Aorta (tissue), 5 donors: ENCODE results near the gene OSBPL3. TPM values are rescaled to one million over a fixed set of nuclear protein-coding genes. Genes with fewer than 3 reads are reported as not detected.
A peak's percentile ranks its signal among the peaks of the same experiment; 100 is the strongest.

ENCODE experiments used
- ATAC-seq: fragments of 200-7000 bp; cut with Tn5 transposase; one replicate; pipeline ENCODE4 v1.9.1; 2022; ENCODE audit warnings: moderate library complexity; ENCODE audit not compliant: low FRiP score
- DNase-seq, 2 donors: peaks; one replicate each; pipeline ENCODE4 v3.0.0-alpha.2; 2020
- H3K27ac ChIP-seq, 2 donors: one replicate each; pipeline ENCODE4 v1.5.1; 2013; ENCODE audit warnings: low read length in 2 of 2, mild to moderate bottlenecking in 2 of 2, moderate library complexity in 2 of 2, control low read depth in 1 of 2, inconsistent platforms in 1 of 2, low read depth in 1 of 2
- H3K27me3 ChIP-seq, 2 donors: one replicate each; pipeline ENCODE4 v1.6.1; 2013; ENCODE audit warnings: control low read depth in 1 of 2, low read length in 1 of 2, mild to moderate bottlenecking in 1 of 2, moderate library complexity in 1 of 2; ENCODE audit not compliant: insufficient read depth in 2 of 2, control insufficient read depth in 1 of 2
- H3K36me3 ChIP-seq, 2 donors: one replicate each; pipeline ENCODE4 v1.6.1; 2013; ENCODE audit warnings: control low read depth in 1 of 2, low read length in 1 of 2, mild to moderate bottlenecking in 1 of 2; ENCODE audit not compliant: insufficient read depth in 2 of 2, control insufficient read depth in 1 of 2
- H3K4me1 ChIP-seq, 2 donors: one replicate each; pipeline ENCODE4 v1.6.1; 2013; ENCODE audit warnings: low read length in 2 of 2, control low read depth in 1 of 2, mild to moderate bottlenecking in 1 of 2, moderate library complexity in 1 of 2; ENCODE audit not compliant: insufficient read depth in 2 of 2, control insufficient read depth in 1 of 2
- H3K4me3 ChIP-seq, 2 donors: one replicate each; pipeline ENCODE4 v1.5.1; 2013; ENCODE audit warnings: low read length in 2 of 2, control low read depth in 1 of 2, mild to moderate bottlenecking in 1 of 2
- H3K9me3 ChIP-seq: one replicate; pipeline ENCODE4 v1.6.1; 2013; ENCODE audit warnings: mild to moderate bottlenecking, low read length; ENCODE audit not compliant: control insufficient read depth
- WGBS, 2 donors: extraction: QIAGEN DNeasy Blood & Tissue Kit; methylation state at CpG; one replicate each; pipeline ENCODE4 v1.1.7; 2013; 5-methylcytosine and 5-hydroxymethylcytosine counted together
- intact Hi-C, 2 donors: fragments of 100-400 bp; cut with DNase I; formaldehyde crosslinking; loops; one replicate each; pipeline versions ENCODE4 v1.14.2 to v1.15.0; 2022
- polyA plus RNA-seq, 2 donors: library from polyadenylated mRNA; stranded (reverse); fragments of 200-250 nt; gene quantifications; one replicate each; pipeline ENCODE4 v1.2.3, GENCODE V29; 2013
- total RNA-seq, 2 donors: library from RNA; stranded (reverse); fragmentation: NEBNext Ultra II Directional; extraction: Animal tissue kit (Norgen Biotek cat#: 25700); gene quantifications; one replicate each; pipeline ENCODE4 v1.2.1, GENCODE V29; 2021
- donor health status: healthy with polysubstance abuse.
- donor health status: Bipolar disorder and iron deficiency.
- donor health status: DM: no; HTN: no; CAD: no.
- donor health status: DM: no; HTN: no; CAD: no.
- donor health status: DM: yes; HTN: yes; CAD: no.

OSBPL3 gene
- total and polyA plus RNA-seq, 4 donors: 0.41 to 15.6 (median 5.6) TPM

GRCh38 chr7:24936121-24936824 is 43.7 kb downstream of the OSBPL3 start:
- no peak overlapping the region for H3K27ac ChIP-seq
- no peaks in the 10 kb centered on the region for H3K36me3 ChIP-seq
- no peak overlapping the region for H3K4me3 ChIP-seq
- H3K9me3 ChIP-seq: no peaks in the 10 kb centered on the region
- intact Hi-C loops: no loop called here
- no peaks in the 10 kb centered on the region for H3K27me3 ChIP-seq
- no peak for ATAC-seq
- WGBS, 2 donors: 87 to 88% methylated on average over 3 of the region's 3 CpGs
- no peak for DNase-seq
- no peaks in the 10 kb centered on the region for H3K4me1 ChIP-seq

GRCh38 chr7:24933298-24933697 is 46.7 kb downstream of the OSBPL3 start:
- WGBS, 2 donors: 94 to 96% methylated on average over 2 of the region's 2 CpGs
- Histone ChIP-seq H3K4me1 (no peaks in the 10 kb centered on the region), H3K36me3 (no peaks in the 10 kb centered on the region), H3K9me3 (no peaks in the 10 kb centered on the region), H3K4me3 (no peak overlapping the region), H3K27me3 (no peaks in the 10 kb centered on the region), H3K27ac (no peak overlapping the region)
- ATAC-seq (no peak), DNase-seq (no peak)
- intact Hi-C loops: no loop called here

DNA sequence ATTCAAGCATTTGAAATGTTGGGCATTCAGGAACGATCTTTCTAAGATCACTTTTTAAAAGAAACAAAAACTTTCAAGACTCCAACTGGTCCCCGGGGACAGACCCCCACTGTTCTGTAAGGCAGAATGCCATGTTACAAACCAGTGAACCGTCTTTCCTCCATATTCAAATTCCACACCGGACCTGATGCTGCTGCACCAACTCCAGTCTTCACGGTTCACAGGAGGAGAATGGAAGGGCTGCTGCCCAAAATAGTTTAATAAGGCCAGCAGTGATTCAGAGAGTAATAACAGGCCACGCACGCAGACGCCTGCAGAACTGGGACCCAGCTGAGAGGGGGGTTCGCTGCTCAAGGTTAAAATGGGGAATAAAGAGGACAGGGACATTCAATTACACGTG is 47.2 kb downstream of the OSBPL3 start:
- Histone ChIP-seq H3K4me3 (no peak overlapping the region), H3K4me1 (peaks cover 0 to 2% of the 10 kb centered on the region in 2 donors), H3K27me3 (no peaks in the 10 kb centered on the region), H3K9me3 (no peaks in the 10 kb centered on the region), H3K36me3 (no peaks in the 10 kb centered on the region), H3K27ac (no peak overlapping the region)
- DNase-seq (no peak), ATAC-seq (no peak)
- intact Hi-C loops: no loop called here
- WGBS, 2 donors: 52 to 54% methylated on average over 10 of the region's 10 CpGs

- ATAC-seq (no peak), DNase-seq (no peak)
- H3K9me3 ChIP-seq: no peaks in the 10 kb centered on the region
- H3K4me1 ChIP-seq: peaks cover 0 to 4% of the 10 kb centered on the region in 2 donors
- H3K27me3 ChIP-seq: no peaks in the 10 kb centered on the region
- intact Hi-C loops: no loop called here
- 85% methylated on average over 3 of the region's 3 CpGs for WGBS, 2 donors
- no peaks in the 10 kb centered on the region for H3K36me3 ChIP-seq
- no peak overlapping the region for H3K27ac ChIP-seq
- no peak overlapping the region for H3K4me3 ChIP-seq
Observed at GRCh38 chr7:24932389-24932788, 47.6 kb downstream of the OSBPL3 start.

- Histone ChIP-seq H3K36me3 (no peaks in the 10 kb centered on the region), H3K27ac (no peak overlapping the region), H3K27me3 (no peaks in the 10 kb centered on the region), H3K4me1 (peaks cover 0 to 4% of the 10 kb centered on the region in 2 donors), H3K4me3 (no peak overlapping the region), H3K9me3 (no peaks in the 10 kb centered on the region)
- ATAC-seq (no peak), DNase-seq (no peak)
- intact Hi-C loops: no loop called here
- WGBS, 2 donors: 83 to 95% methylated on average over 3 of the region's 3 CpGs
Observed at GRCh38 chr7:24931844-24932243, 48.1 kb downstream of the OSBPL3 start.

- DNase-seq (no peak), ATAC-seq (no peak)
- H3K36me3 ChIP-seq: no peaks in the 10 kb centered on the region
- H3K9me3 ChIP-seq: no peaks in the 10 kb centered on the region
- peaks cover 2 to 4% of the 10 kb centered on the region in 2 donors for H3K4me1 ChIP-seq
- intact Hi-C loops: no loop called here
- H3K27ac ChIP-seq: no peak overlapping the region
- no peak overlapping the region for H3K4me3 ChIP-seq
- H3K27me3 ChIP-seq: no peaks in the 10 kb centered on the region
- 81 to 95% methylated on average over 1 of the region's 1 CpG for WGBS, 2 donors
Observed at GRCh38 chr7:24930856-24931255, 49.1 kb downstream of the OSBPL3 start.

DNA sequence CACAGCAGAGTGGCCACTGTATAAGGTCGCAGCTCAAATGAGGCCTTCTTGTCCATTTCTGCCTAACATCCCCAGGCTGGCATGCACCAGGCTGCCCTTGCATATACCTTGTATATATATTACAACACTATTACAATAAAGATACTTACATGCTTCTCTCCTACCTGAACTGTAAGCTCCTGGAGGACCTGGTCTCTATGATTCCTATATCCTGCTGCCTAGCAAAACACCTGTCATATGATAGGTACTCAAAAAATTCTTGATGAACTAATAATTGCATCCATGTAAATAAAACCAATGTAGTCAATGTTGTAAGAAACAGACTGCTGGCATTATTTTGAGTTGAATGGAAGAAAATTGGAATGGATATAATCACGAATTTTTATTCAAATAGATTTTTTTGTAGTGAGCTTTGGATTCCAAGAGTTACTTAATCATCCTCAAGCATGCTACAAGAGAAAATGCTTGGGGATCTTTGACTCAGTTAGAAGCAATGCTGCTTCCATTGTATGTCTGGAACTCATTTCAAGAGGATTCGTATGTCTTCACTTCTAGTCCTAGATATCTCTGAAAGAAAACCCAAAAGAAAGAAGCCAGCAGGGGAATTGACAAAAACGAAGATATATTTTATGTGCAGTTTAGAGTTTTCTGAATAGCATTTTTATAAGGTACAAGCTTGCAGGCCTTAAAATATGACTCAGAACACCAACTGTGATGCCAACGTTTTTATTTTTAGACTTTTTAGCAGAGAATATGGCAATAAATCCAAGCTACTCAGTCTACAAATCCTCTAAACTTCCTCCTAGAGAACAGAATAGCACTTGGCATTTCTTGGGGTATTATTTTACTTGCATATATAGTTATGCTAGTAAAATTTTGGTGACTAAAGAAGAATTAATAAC is 53.1 kb downstream of the OSBPL3 start:
- no peaks in the 10 kb centered on the region for H3K36me3 ChIP-seq
- no peak for ATAC-seq
- H3K9me3 ChIP-seq: no peaks in the 10 kb centered on the region
- H3K27ac ChIP-seq: peak overlapping the region in 1 of 2 donors; percentile 36
- no peaks in the 10 kb centered on the region for H3K27me3 ChIP-seq
- peaks cover 4 to 5% of the 10 kb centered on the region in 2 donors for H3K4me1 ChIP-seq
- H3K4me3 ChIP-seq: no peak overlapping the region
- no peak for DNase-seq
- intact Hi-C loops: loop anchor here in 1 of 2 donors (10.0 kb wide), 1 partner anchor 92 kb away; no protein-coding TSS in a partner anchor
- 22 to 23% methylated on average over 5 of the region's 5 CpGs for WGBS, 2 donors

GRCh38 chr7:24924375-24924774 is 55.6 kb downstream of the OSBPL3 start:
- 94 to 97% methylated on average over 7 of the region's 7 CpGs for WGBS, 2 donors
- intact Hi-C loops: loop anchor here in 1 of 2 donors (10.0 kb wide), 1 partner anchor 90 kb away; no protein-coding TSS in a partner anchor
- Histone ChIP-seq H3K4me1 (peaks cover 4 to 5% of the 10 kb centered on the region in 2 donors), H3K27me3 (no peaks in the 10 kb centered on the region), H3K9me3 (no peaks in the 10 kb centered on the region), H3K27ac (no peak overlapping the region), H3K36me3 (no peaks in the 10 kb centered on the region), H3K4me3 (no peak overlapping the region)
- DNase-seq (no peak), ATAC-seq (no peak)
